GM12878 (cell line): ENCODE data around the gene CS. TPM values are rescaled to one million over a fixed set of nuclear protein-coding genes. Genes with fewer than 3 reads are reported as not detected.

ENCODE experiments used
- ATAC-seq: fragments of 200-7000 bp; cut with Tn5 transposase; 3 replicates; pipeline ENCODE4 v1.9.1; 2020; ENCODE audit warnings: mild to moderate bottlenecking, moderate library complexity
- BruUV-seq: library from RNA; stranded (reverse); fragments of 400-500 nt; replicated peaks from 2 replicates; lab custom pipeline; 2021; lab: Mats Ljungman, UMichigan
- CTCF ChIA-PET: fragments of 300-600 bp; sonication (Branson Sonifier 250); formaldehyde crosslinking; extraction: SDS; loops from one replicate; lab custom pipeline; 2021; ENCODE audit warnings: inconsistent platforms; lab: Yijun Ruan, JAX
- POLR2A ChIA-PET: fragments of 350-600 bp; formaldehyde crosslinking; extraction: SDS; loops from one replicate; lab custom pipeline; 2021; ENCODE audit warnings: inconsistent platforms; lab: Charles Lee
- RAD21 ChIA-PET: fragments of 300-600 bp; sonication (Branson Sonifier 250); formaldehyde crosslinking; loops from one replicate; lab custom pipeline; 2023; ENCODE audit warnings: antibody characterized with exemption; ENCODE audit not compliant: unreplicated experiment; lab: Charles Lee
- SMC1A ChIA-PET: fragments of 300-600 bp; sonication (Branson Sonifier 250); formaldehyde crosslinking; loops from one replicate; lab custom pipeline; 2023; ENCODE audit not compliant: unreplicated experiment, uncharacterized antibody; lab: Charles Lee
- DNase-seq: peaks from one replicate; pipeline ENCODE4 v3.0.0-alpha.2; 2011; ENCODE audit warnings: low read depth, low spot score
- FAIRE-seq: peaks from 3 replicates; lab custom pipeline; 2011; peaks lifted over from hg19 to GRCh38; lab: Jason Lieb, UNC
- H2AFZ ChIP-seq: 2 replicates; pipeline ENCODE4 v1.6.0; 2011; ENCODE audit warnings: low read depth, low read length, control low read depth; ENCODE audit not compliant: control insufficient read depth
- H3K27ac ChIP-seq: 2 replicates; pipeline ENCODE4 v1.5.1; 2011; ENCODE audit warnings: control low read depth; ENCODE audit not compliant: control insufficient read depth, insufficient read depth
- H3K27me3 ChIP-seq, 2 experiments: replicated peaks in 1 of 2; 2 replicates each; pipeline versions ENCODE4 v1.6.0 to v1.6.1; 2011; ENCODE audit warnings: low read length in 1 of 2; ENCODE audit not compliant: control insufficient read depth in 2 of 2, insufficient read depth in 2 of 2
- H3K36me3 ChIP-seq, 2 experiments: 2 replicates each; pipeline ENCODE4 v1.5.1; 2011; ENCODE audit warnings: low read length in 1 of 2; ENCODE audit not compliant: control insufficient read depth in 2 of 2, insufficient read depth in 2 of 2
- H3K4me1 ChIP-seq: 2 replicates; pipeline ENCODE4 v1.6.1; 2011; ENCODE audit warnings: mild to moderate bottlenecking, low read length, moderate library complexity, mixed read lengths; ENCODE audit not compliant: control insufficient read depth, insufficient read depth
- H3K4me2 ChIP-seq: 2 replicates; pipeline ENCODE4 v1.6.0; 2011; ENCODE audit warnings: control low read depth; ENCODE audit not compliant: control insufficient read depth, insufficient read depth
- H3K4me3 ChIP-seq: fragments of 200-600 bp; sonication (generic); 2 replicates; pipeline ENCODE4 v1.5.1; 2016
- H3K79me2 ChIP-seq: 2 replicates; pipeline ENCODE4 v1.6.0; 2011; ENCODE audit warnings: low read length; ENCODE audit not compliant: control insufficient read depth, insufficient read depth
- H3K9ac ChIP-seq: 2 replicates; pipeline ENCODE4 v1.8.0; 2011; ENCODE audit warnings: low read length, control low read depth, mixed read lengths; ENCODE audit not compliant: control insufficient read depth, insufficient read depth
- H3K9me3 ChIP-seq: replicated peaks from 3 replicates; pipeline ENCODE4 v1.5.1; 2011; ENCODE audit warnings: mild to moderate bottlenecking, low read length; ENCODE audit not compliant: control insufficient read depth, insufficient read depth
- H4K20me1 ChIP-seq: 2 replicates; pipeline ENCODE4 v1.6.0; 2011; ENCODE audit not compliant: control insufficient read depth, insufficient read depth
- CBFB ChIP-seq: IDR thresholded peaks from 2 replicates; pipeline ENCODE4 v1.6.1; 2016; ENCODE audit warnings: antibody characterized with exemption, low read depth
- CUX1 ChIP-seq: IDR thresholded peaks from 2 replicates; pipeline ENCODE4 v1.6.1; 2012; ENCODE audit warnings: improper control_type of control experiment, low read depth, low read length; ENCODE audit not compliant: insufficient replicate concordance
- JUND ChIP-seq: IDR thresholded peaks from 2 replicates; pipeline ENCODE4 v1.6.1; 2012; ENCODE audit warnings: low read depth, mild to moderate bottlenecking, low read length, improper control_type of control experiment, moderate library complexity
- NBN ChIP-seq: fragments of 450-650 bp; IDR thresholded peaks from 2 replicates; pipeline ENCODE4 v1.6.1; 2016
- POU2F2 ChIP-seq: IDR thresholded peaks from 3 replicates; pipeline ENCODE4 v1.6.1; 2011; ENCODE audit warnings: low read depth, mild to moderate bottlenecking, low read length, borderline replicate concordance
- RBBP5 ChIP-seq: fragments of 200-600 bp; sonication (generic); conservative IDR thresholded peaks from 2 replicates; pipeline ENCODE4 v1.6.1; 2016
- RELA ChIP-seq: fragments of 450-650 bp; IDR thresholded peaks from 2 replicates; pipeline ENCODE4 v1.8.0; 2014; ENCODE audit warnings: borderline replicate concordance; ENCODE audit not compliant: partially characterized antibody
- SP1 ChIP-seq: IDR thresholded peaks from one replicate; pipeline ENCODE4 v1.6.1; 2011; ENCODE audit warnings: low read depth, low read length
- TAF1 ChIP-seq: IDR thresholded peaks from 2 replicates; pipeline ENCODE4 v1.6.1; 2011; ENCODE audit warnings: mild to moderate bottlenecking, low read depth, low read length, borderline replicate concordance
- TCF12 ChIP-seq: IDR thresholded peaks from 2 replicates; pipeline ENCODE4 v1.6.1; 2011; ENCODE audit warnings: low read depth, mild to moderate bottlenecking, low read length
- WGBS: methylation state at CpG from one replicate; pipeline ENCODE4 v1.1.6; 2016; ENCODE audit warnings: low lambda C conversion rate; ENCODE audit not compliant: insufficient replicate concordance, insufficient coverage; ENCODE audit errors: missing lambda C conversion rate; 5-methylcytosine and 5-hydroxymethylcytosine counted together
- in situ Hi-C: fragments of 300-500 bp; cut with MboI; formaldehyde crosslinking; loops from 9 replicates; pipeline ENCODE4 v1.14.3; 2018; ENCODE audit warnings: mixed read lengths
- intact Hi-C: fragments of 100-400 bp; cut with micrococcal nuclease; formaldehyde crosslinking; loops from one replicate; pipeline ENCODE4 v1.14.2; 2022; ENCODE audit not compliant: unreplicated experiment
- polyA plus RNA-seq, 11 experiments: library from polyadenylated mRNA; depleted of rRNA in 4 of 11; unstranded in 6 of 11; stranded (reverse) in 5 of 11; fragments of >200 nt; fragmentation: Nextera tagmentation in 4 of 11; fragmentation: Illumina TruSeq in 1 of 11; extraction: Ambion mirVana in 4 of 11; extraction: Trizol in 1 of 11; gene quantifications; 1 replicate in 1 of 11; 2 replicates in 10 of 11; pipeline versions ENCODE4 v1.2.1 to v1.2.3, GENCODE V29; 2011 to 2016; ENCODE audit warnings: inconsistent platforms in 2 of 11, missing spikeins in 2 of 11, low read depth in 1 of 11
- total RNA-seq, 4 experiments: library from RNA; depleted of rRNA in 3 of 4; stranded (reverse); fragments of >200 nt in 3 of 4; fragmentation: Illumina TruSeq in 1 of 4; extraction: Trizol in 1 of 4; gene quantifications; 2 replicates each; pipeline versions ENCODE4 v1.2.1 to v1.2.3, GENCODE V29; 2013 to 2021
- TF ChIP-seq, protein P1 (sequence below): fragments of 450-650 bp; IDR thresholded peaks from 2 replicates; pipeline ENCODE4 v1.6.1; 2017; ENCODE audit warnings: low read depth, mild to moderate bottlenecking, moderate library complexity
- TF ChIP-seq, protein P2 (sequence below): IDR thresholded peaks from 2 replicates; pipeline ENCODE4 v1.6.1; 2011; ENCODE audit warnings: borderline replicate concordance, low read depth, mild to moderate bottlenecking, moderate library complexity, low read length; ENCODE audit not compliant: insufficient read depth, poor library complexity, severe bottlenecking

The CS gene
- total and polyA plus RNA-seq, 10 of the 15 experiments (the other 5 are each of a cell fraction or from before 2014, with no cell fraction given): 64.9 to 276 (median 139) TPM

GRCh38 chr12:56338308-56339157 is 38.4 kb upstream of the CS start, which contains the start of gene IL23A (continued):
- TF ChIP-seq, protein P1, sequence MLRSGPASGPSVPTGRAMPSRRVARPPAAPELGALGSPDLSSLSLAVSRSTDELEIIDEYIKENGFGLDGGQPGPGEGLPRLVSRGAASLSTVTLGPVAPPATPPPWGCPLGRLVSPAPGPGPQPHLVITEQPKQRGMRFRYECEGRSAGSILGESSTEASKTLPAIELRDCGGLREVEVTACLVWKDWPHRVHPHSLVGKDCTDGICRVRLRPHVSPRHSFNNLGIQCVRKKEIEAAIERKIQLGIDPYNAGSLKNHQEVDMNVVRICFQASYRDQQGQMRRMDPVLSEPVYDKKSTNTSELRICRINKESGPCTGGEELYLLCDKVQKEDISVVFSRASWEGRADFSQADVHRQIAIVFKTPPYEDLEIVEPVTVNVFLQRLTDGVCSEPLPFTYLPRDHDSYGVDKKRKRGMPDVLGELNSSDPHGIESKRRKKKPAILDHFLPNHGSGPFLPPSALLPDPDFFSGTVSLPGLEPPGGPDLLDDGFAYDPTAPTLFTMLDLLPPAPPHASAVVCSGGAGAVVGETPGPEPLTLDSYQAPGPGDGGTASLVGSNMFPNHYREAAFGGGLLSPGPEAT: peak; percentile 55; the same call in 1 of the 2 replicates
- TF ChIP-seq POU2F2: 0 out of 3 replicates have a peak, but pooled peaks have one; percentile 22
- 0 out of 2 replicates have a peak, but pooled peaks have one; percentile 32 for TF ChIP-seq CBFB
- no peak for TF ChIP-seq NBN
- TF ChIP-seq TAF1: peak; percentile 33; the same call in 1 of the 2 replicates
- TF ChIP-seq SP1: peak; percentile 24
- peak; percentile 32; the same call in 1 of the 2 replicates for TF ChIP-seq TCF12

DNA sequence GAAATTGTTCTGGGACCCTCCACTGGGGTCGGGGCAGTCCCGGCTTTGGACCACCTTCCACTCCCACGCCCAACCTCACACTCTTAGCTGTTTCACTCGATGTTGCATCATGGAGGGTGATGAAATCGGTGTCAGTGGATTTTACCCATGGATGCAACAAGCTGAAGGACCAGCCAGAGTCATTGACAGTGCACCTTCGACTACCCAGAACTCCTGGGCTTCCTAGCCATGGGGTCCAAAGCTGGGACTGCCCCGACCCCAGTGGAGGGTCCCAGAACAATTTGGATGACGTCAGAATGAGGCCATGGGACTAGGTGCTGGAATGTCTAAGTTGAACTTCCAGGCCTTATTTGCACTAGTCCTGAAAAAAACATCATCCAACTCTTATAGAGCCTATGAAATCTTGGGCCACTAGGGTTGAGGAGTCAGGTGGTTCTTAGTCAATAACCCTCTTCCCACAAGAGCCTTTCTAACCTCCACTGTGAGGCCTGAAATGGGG is 37.7 kb upstream of the CS start:
- Histone ChIP-seq H3K4me2 (peak overlapping the region; percentile 34), H3K9me3 (no peaks in the 10 kb centered on the region), H3K4me3 (no peak overlapping the region), H4K20me1 (no peaks in the 10 kb centered on the region), H3K79me2 (peaks cover 9% of the 10 kb centered on the region), H3K4me1 (peaks cover 26% of the 10 kb centered on the region), H3K27me3 (no peaks in the 10 kb centered on the region), H3K27ac (peak overlapping the region; percentile 89), H3K36me3 (peaks cover 0 to 8% of the 10 kb centered on the region in 2 experiments; a peak in 2 of 4 replicates), H2AFZ (peak overlapping the region; percentile 37; the same call in 1 of the 2 replicates), H3K9ac (no peak overlapping the region)
- FAIRE-seq (no peak), DNase-seq (no peak), ATAC-seq (no peak)
- no TSS peak for BruUV-seq
- ChIA-PET SMC1A (interaction anchor here (1.7 to 2.9 kb wide), 4 partner anchors 8 to 126 kb away, joined by 5 to 28 read pairs (median 9); partner anchors contain the start of gene STAT2), RAD21 (interaction anchor here (0.7 to 4.6 kb wide), 6 partner anchors 21 to 126 kb away, joined by 3 to 47 read pairs (median 6); partner anchors contain the start of genes CNPY2 and STAT2), POLR2A (interaction anchor here (0.6 to 11.4 kb wide), 11 partner anchors 11 to 1176 kb away, joined by 3 to 140 read pairs (median 4); partner anchors contain the start of genes ANKRD52, APOF, CNPY2 and PA2G4), CTCF (interaction anchor here (0.5 to 3.6 kb wide), 7 partner anchors 21 to 296 kb away, joined by 3 to 21 read pairs (median 3); partner anchors contain the start of genes APOF, RNF41 and STAT2)
- in situ Hi-C loops (no loop called here), intact Hi-C loops (no loop called here)
- 97% methylated on average over 8 of the region's 8 CpGs for WGBS
- TF ChIP-seq JUND (no peak), RBBP5 (no peak), CUX1 (no peak), RELA (no peak)
- TF ChIP-seq, protein P2, sequence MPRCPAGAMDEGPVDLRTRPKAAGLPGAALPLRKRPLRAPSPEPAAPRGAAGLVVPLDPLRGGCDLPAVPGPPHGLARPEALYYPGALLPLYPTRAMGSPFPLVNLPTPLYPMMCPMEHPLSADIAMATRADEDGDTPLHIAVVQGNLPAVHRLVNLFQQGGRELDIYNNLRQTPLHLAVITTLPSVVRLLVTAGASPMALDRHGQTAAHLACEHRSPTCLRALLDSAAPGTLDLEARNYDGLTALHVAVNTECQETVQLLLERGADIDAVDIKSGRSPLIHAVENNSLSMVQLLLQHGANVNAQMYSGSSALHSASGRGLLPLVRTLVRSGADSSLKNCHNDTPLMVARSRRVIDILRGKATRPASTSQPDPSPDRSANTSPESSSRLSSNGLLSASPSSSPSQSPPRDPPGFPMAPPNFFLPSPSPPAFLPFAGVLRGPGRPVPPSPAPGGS: no peak
